HUES64 (cell line): Measurements from ENCODE around the gene CPLX1. TPM values are rescaled to one million over a fixed set of nuclear protein-coding genes. Genes with fewer than 3 reads are reported as not detected.

ENCODE experiments used
- H3K27ac ChIP-seq: 2 replicates; pipeline ENCODE4 v1.7.0; 2013; ENCODE audit warnings: low read depth, low read length, inconsistent platforms
- H3K27me3 ChIP-seq: 2 replicates; pipeline ENCODE4 v1.6.1; 2013; ENCODE audit warnings: mild to moderate bottlenecking, low read length; ENCODE audit not compliant: insufficient read depth
- H3K36me3 ChIP-seq: 2 replicates; pipeline ENCODE4 v1.6.1; 2013; ENCODE audit warnings: mild to moderate bottlenecking, low read length; ENCODE audit not compliant: insufficient read depth
- H3K4me1 ChIP-seq: 2 replicates; pipeline ENCODE4 v1.6.1; 2013; ENCODE audit warnings: mild to moderate bottlenecking, low read length, moderate library complexity; ENCODE audit not compliant: insufficient read depth
- H3K4me3 ChIP-seq: 2 replicates; pipeline ENCODE4 v1.5.1; 2013; ENCODE audit warnings: mild to moderate bottlenecking, low read length, moderate library complexity
- H3K9ac ChIP-seq: 2 replicates; pipeline ENCODE4 v1.6.1; 2013; ENCODE audit warnings: mild to moderate bottlenecking, low read depth, low read length
- H3K9me3 ChIP-seq: 2 replicates; pipeline ENCODE4 v1.6.1; 2013; ENCODE audit warnings: low read depth, low read length; ENCODE audit not compliant: insufficient read depth
- whole genome bisulfite sequencing: fragments of 150-250, 120-280 bp; methylation state at CpG from one replicate; pipeline ENCODE4 v1.1.7; 2013; ENCODE audit warnings: missing lambda C conversion rate; 5-methylcytosine and 5-hydroxymethylcytosine counted together
- polyA plus RNA-seq, 2 experiments: library from polyadenylated mRNA; stranded (reverse); fragments of 50-300 nt; gene quantifications; one replicate each; pipeline ENCODE4 v1.2.3, GENCODE V29; 2013

The CPLX1 gene
- polyA plus RNA-seq (2013, experiment 1 of 2), result 0.40 TPM
- polyA plus RNA-seq (2013, experiment 2 of 2), result 0.63 TPM

GRCh38 chr4:825971-826330 lies at the start of gene CPLX1:
Gene CPLX1 (minus strand): TSS chr4:826129. CDS start chr4:824522, 1,607 bp downstream.
- no peak within 1 kb of the TSS for H3K9ac ChIP-seq
- H3K27ac ChIP-seq, result no peak within 1 kb of the TSS
- no peaks in the 10 kb centered on the region for H3K4me1 ChIP-seq
- H3K9me3 ChIP-seq, result no peaks in the 10 kb centered on the region
- H3K36me3 ChIP-seq, result no peaks in the 10 kb centered on the region
- WGBS, result under 1% methylated on average over 34 of the region's 61 CpGs
- H3K4me3 ChIP-seq, result peak within 1 kb of the TSS; percentile 46
- peaks cover 88% of the 10 kb centered on the region for H3K27me3 ChIP-seq

GRCh38 chr4:874971-875817 lies 49.3 kb upstream of the CPLX1 start:
- no peaks in the 10 kb centered on the region for H3K27me3 ChIP-seq
- 93% methylated on average over 17 of the region's 17 CpGs for WGBS
- H3K9me3 ChIP-seq, result no peaks in the 10 kb centered on the region
- H3K4me1 ChIP-seq, result no peaks in the 10 kb centered on the region
- H3K9ac ChIP-seq, result no peak overlapping the region
- no peak overlapping the region for H3K27ac ChIP-seq
- no peak overlapping the region for H3K4me3 ChIP-seq
- H3K36me3 ChIP-seq, result peaks cover 54% of the 10 kb centered on the region

GRCh38 chr4:874056-874455 lies 48.1 kb upstream of the CPLX1 start:
- Histone ChIP-seq H3K4me3 (no peak overlapping the region), H3K9ac (no peak overlapping the region), H3K36me3 (peaks cover 58% of the 10 kb centered on the region), H3K27me3 (no peaks in the 10 kb centered on the region), H3K27ac (no peak overlapping the region), H3K9me3 (no peaks in the 10 kb centered on the region), H3K4me1 (no peaks in the 10 kb centered on the region)
- WGBS, result 98% methylated on average over 9 of the region's 9 CpGs

- H3K36me3 ChIP-seq, result peaks cover 52% of the 10 kb centered on the region
- H3K4me3 ChIP-seq, result no peak overlapping the region
- WGBS, result 94% methylated on average over 43 of the region's 43 CpGs
These were observed 46.5 kb upstream of the CPLX1 start for GRCh38 chr4:872241-872981.

GRCh38 chr4:871484-871883 lies 45.6 kb upstream of the CPLX1 start:
- no peaks in the 10 kb centered on the region for H3K9me3 ChIP-seq
- H3K9ac ChIP-seq, result no peak overlapping the region
- 90% methylated on average over 9 of the region's 9 CpGs for WGBS
- H3K27me3 ChIP-seq, result no peaks in the 10 kb centered on the region
- no peak overlapping the region for H3K4me3 ChIP-seq
- H3K36me3 ChIP-seq, result peaks cover 50% of the 10 kb centered on the region
- H3K4me1 ChIP-seq, result no peaks in the 10 kb centered on the region
- no peak overlapping the region for H3K27ac ChIP-seq

More at GRCh38 chr4:872241-872981, 46.5 kb upstream of the CPLX1 start:
- no peaks in the 10 kb centered on the region for H3K4me1 ChIP-seq
- no peaks in the 10 kb centered on the region for H3K9me3 ChIP-seq
- no peak overlapping the region for H3K27ac ChIP-seq
- no peaks in the 10 kb centered on the region for H3K27me3 ChIP-seq
- no peak overlapping the region for H3K9ac ChIP-seq

- Histone ChIP-seq H3K4me3 (no peak overlapping the region), H3K27ac (no peak overlapping the region), H3K4me1 (no peaks in the 10 kb centered on the region), H3K27me3 (no peaks in the 10 kb centered on the region), H3K36me3 (peaks cover 45% of the 10 kb centered on the region), H3K9me3 (no peaks in the 10 kb centered on the region), H3K9ac (no peak overlapping the region)
- WGBS, result 95% methylated on average over 20 of the region's 20 CpGs
These were observed 45.0 kb upstream of the CPLX1 start for GRCh38 chr4:870951-871350.

- Histone ChIP-seq H3K4me3 (no peak overlapping the region), H3K9me3 (no peaks in the 10 kb centered on the region), H3K4me1 (no peaks in the 10 kb centered on the region), H3K36me3 (peaks cover 39% of the 10 kb centered on the region), H3K27ac (no peak overlapping the region), H3K9ac (no peak overlapping the region), H3K27me3 (no peaks in the 10 kb centered on the region)
- 96% methylated on average over 15 of the region's 15 CpGs for WGBS
These were observed 43.8 kb upstream of the CPLX1 start for GRCh38 chr4:869776-870175.

- no peaks in the 10 kb centered on the region for H3K27me3 ChIP-seq
- no peaks in the 10 kb centered on the region for H3K4me1 ChIP-seq
- no peak overlapping the region for H3K4me3 ChIP-seq
- no peak overlapping the region for H3K9ac ChIP-seq
- H3K9me3 ChIP-seq, result no peaks in the 10 kb centered on the region
- WGBS, result 97% methylated on average over 21 of the region's 21 CpGs
- peaks cover 40% of the 10 kb centered on the region for H3K36me3 ChIP-seq
- H3K27ac ChIP-seq, result no peak overlapping the region
These were observed 42.5 kb upstream of the CPLX1 start for GRCh38 chr4:868421-868820.

GRCh38 chr4:867526-868250 lies 41.8 kb upstream of the CPLX1 start:
- Histone ChIP-seq H3K36me3 (peaks cover 44% of the 10 kb centered on the region), H3K4me3 (no peak overlapping the region), H3K9me3 (no peaks in the 10 kb centered on the region), H3K27me3 (no peaks in the 10 kb centered on the region), H3K9ac (no peak overlapping the region), H3K27ac (no peak overlapping the region), H3K4me1 (no peaks in the 10 kb centered on the region)
- 92% methylated on average over 26 of the region's 26 CpGs for WGBS

- Histone ChIP-seq H3K27me3 (no peaks in the 10 kb centered on the region), H3K9me3 (no peaks in the 10 kb centered on the region), H3K36me3 (peaks cover 46% of the 10 kb centered on the region), H3K4me3 (no peak overlapping the region), H3K9ac (no peak overlapping the region), H3K27ac (no peak overlapping the region), H3K4me1 (no peaks in the 10 kb centered on the region)
- WGBS, result 91% methylated on average over 28 of the region's 28 CpGs
These were observed 40.9 kb upstream of the CPLX1 start for GRCh38 chr4:866761-867390.
